Stimulated activated CD4-positive, alpha-beta T cell treated with anti-CD3 and anti-CD28 coated beads, Interleukin-12 subunit alpha, Interleukin-12 subunit beta, amount 100 ng/mL, for 24 hours (primary cell): ENCODE data around the gene TACSTD2.
"Not testable (repeated sequence)": the region's sequence is repeated elsewhere in the genome, so short reads cannot be mapped to it uniquely, and the experiment has no call there.

Source experiments
- DNase-seq, 2 experiments: peaks; one replicate each; pipeline ENCODE4 v3.0.0-alpha.2; 2020; ENCODE audit warnings: low read depth in 2 of 2

Gene TACSTD2

GRCh38 chr1:58587667-58588066 is 10.6 kb upstream of the TACSTD2 start:
- DNase-seq = no peak

- DNase-seq = no peak
These were observed 9.2 kb upstream of the TACSTD2 start for GRCh38 chr1:58586271-58586670.

GRCh38 chr1:58585581-58586151 is 8.6 kb upstream of the TACSTD2 start:
- no peak for DNase-seq

- no peak for DNase-seq
These were observed 8.1 kb upstream of the TACSTD2 start for GRCh38 chr1:58585166-58585565.

GRCh38 chr1:58584082-58584895 is 7.2 kb upstream of the TACSTD2 start:
- DNase-seq = no peak

- no peak for DNase-seq
These were observed 6.4 kb upstream of the TACSTD2 start for GRCh38 chr1:58583496-58583895.

- not testable (repeated sequence) for DNase-seq
These were observed 5.1 kb upstream of the TACSTD2 start for GRCh38 chr1:58582143-58582542.

GRCh38 chr1:58581641-58582040 is 4.6 kb upstream of the TACSTD2 start:
- DNase-seq = no peak

GRCh38 chr1:58580186-58580585 is 3.1 kb upstream of the TACSTD2 start:
- no peak for DNase-seq

- no peak for DNase-seq
These were observed 590 bp upstream of the TACSTD2 start for GRCh38 chr1:58577654-58578030.

GRCh38 chr1:58576325-58576726 is 726 bp downstream of the TACSTD2 start:
- no peak for DNase-seq

- DNase-seq = no peak
These were observed 1.3 kb downstream of the TACSTD2 start for GRCh38 chr1:58575551-58576324.

- DNase-seq = no peak
These were observed 2.2 kb downstream of the TACSTD2 start for GRCh38 chr1:58574816-58575215.

- no peak for DNase-seq
These were observed 3.1 kb downstream of the TACSTD2 start for GRCh38 chr1:58573705-58574591.

GRCh38 chr1:58573138-58573537 is 3.9 kb downstream of the TACSTD2 start:
- DNase-seq = no peak

GRCh38 chr1:58572690-58573089 is 4.4 kb downstream of the TACSTD2 start:
- no peak for DNase-seq

GRCh38 chr1:58571616-58572015 is 5.4 kb downstream of the TACSTD2 start:
- no peak for DNase-seq

- no peak for DNase-seq
These were observed 6.2 kb downstream of the TACSTD2 start for GRCh38 chr1:58570817-58571216.

- no peak for DNase-seq
These were observed 7.0 kb downstream of the TACSTD2 start for GRCh38 chr1:58570094-58570493.

- no peak for DNase-seq
These were observed 8.1 kb downstream of the TACSTD2 start for GRCh38 chr1:58568911-58569310.

GRCh38 chr1:58568271-58568860 is 8.7 kb downstream of the TACSTD2 start:
- no peak for DNase-seq
